ENCODE results near the gene KLK4.

Gene KLK4, protein sequence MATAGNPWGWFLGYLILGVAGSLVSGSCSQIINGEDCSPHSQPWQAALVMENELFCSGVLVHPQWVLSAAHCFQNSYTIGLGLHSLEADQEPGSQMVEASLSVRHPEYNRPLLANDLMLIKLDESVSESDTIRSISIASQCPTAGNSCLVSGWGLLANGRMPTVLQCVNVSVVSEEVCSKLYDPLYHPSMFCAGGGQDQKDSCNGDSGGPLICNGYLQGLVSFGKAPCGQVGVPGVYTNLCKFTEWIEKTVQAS

DNA sequence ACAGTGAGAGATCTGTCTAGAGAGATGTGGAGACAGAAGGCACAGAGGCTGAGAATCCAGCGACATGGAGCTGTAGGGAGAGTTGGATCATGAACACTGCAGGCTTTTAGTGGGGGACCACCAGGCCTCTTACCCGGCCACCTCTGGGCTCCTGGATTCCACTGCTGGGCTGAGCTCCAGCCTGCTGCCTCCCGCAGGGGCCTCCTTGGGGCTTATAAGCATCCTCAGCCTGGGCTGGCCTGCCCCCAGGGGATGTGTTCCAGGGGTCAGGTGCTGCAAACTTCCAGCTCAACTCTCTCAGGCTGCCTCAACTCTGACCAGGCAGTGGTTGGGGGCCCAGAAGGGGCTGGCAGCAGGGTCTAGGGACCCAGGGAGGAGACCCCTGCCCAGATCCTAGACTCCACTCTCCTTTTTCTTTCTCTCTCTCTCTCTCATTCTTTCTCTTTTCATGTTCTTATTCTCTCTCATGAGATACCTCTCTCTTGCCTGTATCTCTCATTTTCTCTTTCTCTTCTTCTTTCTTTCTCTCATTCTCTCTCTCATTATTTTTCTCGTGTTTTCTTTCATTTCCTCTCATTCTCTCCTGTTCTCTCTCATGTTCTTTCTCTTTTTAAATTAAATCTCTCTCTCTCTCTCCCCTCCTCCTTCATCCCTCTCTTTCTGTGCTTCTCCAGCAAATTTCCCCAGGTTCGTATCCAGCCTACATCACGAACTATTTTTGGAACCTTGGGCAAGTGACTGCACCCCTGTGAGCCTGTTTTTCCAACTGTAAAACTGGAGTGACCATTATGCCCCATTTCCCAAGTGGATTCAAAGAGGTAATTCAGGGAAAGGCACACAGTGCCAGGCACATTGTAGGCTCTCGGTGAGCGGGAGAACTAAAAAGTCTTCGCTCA, at the start of gene KLK4:
Gene KLK4, minus strand, starts transcription at position 190 of the 896 bp plus-strand sequence. CDS start 657 bp downstream, outside the sequence.
- no peak for DNase-seq (ENCODE audit: low read depth)

DNA sequence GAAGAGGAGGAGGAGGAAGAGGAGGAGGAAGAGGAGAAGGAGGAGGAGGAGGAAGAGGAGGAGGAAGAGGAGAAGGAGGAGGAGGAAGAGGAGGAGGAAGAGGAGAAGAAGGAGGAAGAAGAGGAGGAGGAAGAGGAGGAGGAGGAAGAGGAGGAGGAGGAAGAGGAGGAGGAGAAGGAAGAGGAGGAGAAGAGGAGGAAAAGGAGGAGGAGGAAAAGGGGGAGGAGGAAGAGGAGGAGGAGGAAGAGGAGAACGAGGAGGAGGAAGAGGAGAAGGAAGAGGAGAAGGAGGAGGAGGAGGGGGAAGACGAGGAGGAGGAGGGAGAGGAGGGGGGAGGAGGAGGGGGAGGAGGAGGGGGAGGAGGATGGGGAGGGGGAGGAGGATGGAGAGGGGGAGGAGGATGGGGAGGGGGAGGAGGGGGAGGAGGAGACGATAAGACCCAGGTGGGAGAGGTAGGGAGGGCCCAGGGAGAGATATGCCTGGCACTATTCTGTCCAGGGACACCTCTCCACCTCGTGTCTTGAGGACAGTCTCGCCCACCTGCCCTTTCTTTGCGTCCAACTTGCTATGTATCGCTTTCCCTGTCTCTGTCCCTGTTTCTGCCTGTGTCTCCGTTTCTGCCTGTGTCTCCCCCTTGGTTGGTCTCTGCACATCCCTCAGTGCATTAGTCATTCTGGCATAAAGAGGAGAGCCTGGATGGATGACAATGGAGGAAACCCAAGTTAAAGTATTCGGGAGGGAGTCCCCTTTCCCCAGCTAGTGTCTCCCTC, 48.7 kb upstream of the KLK4 start:
- DNase-seq (ENCODE audit: low read depth) = no peak

DNA sequence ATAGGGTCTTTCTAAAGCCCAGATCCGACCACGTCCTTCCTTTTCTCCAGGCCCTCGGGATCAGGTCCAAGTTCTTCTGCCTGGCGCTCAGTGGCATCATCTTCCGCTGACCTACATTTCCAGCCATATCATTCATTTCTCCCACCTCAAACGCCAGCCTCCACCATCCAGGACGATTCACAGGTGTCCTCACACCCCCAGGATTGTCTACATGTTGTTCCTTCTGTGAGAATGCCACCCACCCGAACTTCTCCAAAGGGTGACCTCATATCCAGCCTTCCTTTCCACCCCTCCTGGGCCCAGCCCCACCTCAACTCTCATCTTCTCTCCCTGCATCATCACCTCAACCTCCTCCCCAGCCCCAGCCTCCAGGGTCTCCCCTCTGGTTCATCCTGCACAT, 46.4 kb upstream of the KLK4 start:
- no peak for DNase-seq (ENCODE audit: low read depth)

DNA sequence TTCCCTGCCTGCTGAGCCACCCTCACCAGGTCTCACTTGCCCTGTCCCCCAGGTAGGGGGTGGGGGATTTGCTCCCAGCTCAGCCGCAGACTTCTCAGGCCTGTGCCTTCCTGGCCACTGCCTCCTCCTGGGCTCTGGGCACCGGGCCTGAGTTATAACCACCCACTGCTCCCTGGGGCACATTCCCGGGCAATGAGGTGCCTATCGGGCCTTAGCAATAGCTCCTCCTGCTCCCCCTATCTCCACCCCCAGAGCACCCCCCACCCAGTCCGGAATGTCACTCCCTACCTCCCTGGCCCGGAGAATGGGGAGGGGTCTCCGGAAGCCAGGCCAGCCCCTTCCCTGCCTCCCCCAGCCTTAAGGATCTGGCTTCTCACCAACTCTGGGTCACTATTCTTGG, 41.7 kb upstream of the KLK4 start, which contains the start of gene KLK5:
Gene KLK5, minus strand, starts transcription at position 129 of the 400 bp plus-strand sequence. CDS start 381 bp downstream, outside the sequence.
- no peak for DNase-seq (ENCODE audit: low read depth)

DNA sequence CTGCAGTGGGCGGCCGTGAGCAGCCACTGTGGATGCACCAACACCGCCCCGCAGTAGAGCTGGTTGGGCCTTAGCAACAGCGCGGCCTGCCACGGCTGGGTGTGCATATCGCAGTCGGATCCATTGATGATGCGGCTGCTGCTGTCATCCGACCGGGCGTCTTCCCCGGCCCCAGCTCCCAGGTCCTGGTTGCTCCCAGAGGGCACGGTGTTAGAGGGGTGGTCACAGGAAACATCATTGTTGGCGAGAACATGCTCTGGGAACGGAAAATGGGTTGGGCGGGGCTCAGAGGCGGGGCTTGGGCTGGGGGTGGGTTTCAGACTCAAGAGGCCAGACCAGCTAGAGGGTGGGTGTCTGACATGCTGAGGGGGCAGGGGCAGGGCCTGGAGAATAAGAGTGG, 38.7 kb upstream of the KLK4 start:
- DNase-seq (ENCODE audit: low read depth) = no peak

DNA sequence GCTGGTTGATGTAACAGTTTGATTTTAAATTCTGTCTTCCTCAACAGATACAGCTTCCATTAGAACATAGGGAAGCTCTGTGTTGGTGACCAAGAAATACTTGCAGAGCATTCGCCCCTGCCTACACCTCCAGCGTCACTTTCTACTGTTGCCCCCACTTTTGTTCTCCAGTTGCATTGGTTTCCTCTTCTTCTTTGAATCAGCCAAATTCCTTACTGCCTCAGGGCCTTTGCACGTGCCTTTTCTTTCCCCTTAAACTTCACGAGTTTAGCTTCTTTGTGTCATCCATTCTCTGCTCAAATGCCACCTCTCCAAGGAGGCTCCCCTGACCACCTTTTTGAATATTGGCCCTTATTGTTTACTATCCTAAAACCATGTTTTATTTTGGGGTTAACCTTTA, 35.9 kb upstream of the KLK4 start:
- DNase-seq (ENCODE audit: low read depth) = no peak

DNA sequence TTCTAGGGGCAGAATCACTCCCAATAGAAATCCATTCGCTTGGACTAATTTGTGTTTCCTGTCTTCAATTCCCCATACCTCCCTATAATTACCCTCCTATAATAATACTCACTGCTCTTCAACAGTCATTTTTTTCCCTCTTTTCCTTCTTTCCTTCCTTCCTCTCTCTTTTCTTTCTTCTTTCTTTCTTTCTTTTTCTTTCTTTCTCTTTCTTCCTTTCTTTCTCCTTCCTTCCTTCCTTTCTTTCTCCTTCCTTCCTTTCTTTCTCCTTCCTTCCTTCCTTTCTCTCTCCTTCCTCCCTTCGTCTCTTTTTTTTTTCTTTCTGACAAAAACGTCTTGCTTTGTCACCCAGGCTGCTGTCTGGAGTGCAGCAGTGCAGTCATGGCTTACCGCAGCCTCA, 33.6 kb upstream of the KLK4 start:
- DNase-seq (ENCODE audit: low read depth) = no peak

DNA sequence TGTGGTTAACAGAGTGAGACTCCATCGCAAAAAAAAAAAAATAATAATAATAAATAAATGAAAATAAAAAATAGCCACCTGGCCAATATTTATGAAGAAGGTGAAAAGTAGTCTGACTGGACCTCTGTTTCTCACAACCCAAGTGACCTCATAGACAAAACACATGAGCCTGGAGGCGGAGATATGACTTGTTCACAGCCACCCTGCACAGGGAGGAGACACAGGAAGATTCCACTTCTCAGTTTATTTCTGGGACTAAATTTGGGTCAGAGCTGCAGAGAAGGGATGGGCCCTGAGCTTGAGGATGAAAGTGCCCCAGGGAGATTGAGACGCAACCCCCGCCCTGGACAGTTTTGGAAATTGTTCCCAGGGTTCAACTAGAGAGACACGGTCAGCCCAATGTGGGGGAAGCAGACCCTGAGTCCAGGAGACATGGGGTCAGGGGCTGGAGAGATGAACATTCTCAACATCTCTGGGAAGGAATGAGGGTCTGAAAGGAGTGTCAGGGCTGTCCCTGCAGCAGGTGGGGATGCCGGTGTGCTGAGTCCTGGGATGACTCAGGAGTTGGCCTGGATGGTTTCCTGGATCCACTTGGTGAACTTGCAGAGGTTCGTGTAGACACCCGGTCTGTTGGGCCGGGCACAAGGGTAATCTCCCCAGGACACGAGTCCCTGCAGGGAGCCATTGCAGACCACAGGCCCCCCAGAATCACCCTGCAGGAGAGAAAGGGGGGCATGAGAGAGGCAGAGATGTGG, 32.1 kb upstream of the KLK4 start:
- DNase-seq (ENCODE audit: low read depth) = no peak

DNA sequence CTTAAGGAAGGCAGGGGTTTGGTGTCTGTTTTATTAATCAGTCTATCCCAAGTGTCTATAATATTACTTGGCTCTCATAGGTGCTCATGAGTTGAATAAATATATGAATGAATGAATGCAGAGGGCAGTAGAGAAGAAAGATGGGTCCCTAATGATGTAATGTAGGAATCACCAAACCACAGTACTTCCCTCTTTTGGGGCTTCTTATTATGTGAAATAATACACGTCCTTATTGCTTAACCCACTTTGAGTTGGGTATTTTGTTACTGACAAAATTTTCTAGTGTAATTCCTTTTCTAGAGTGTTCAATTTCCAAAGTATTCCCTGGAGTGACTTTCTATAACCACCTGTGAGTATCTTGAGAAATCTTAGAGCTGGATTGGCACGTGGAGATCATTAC, 28.4 kb upstream of the KLK4 start:
- no peak for DNase-seq (ENCODE audit: low read depth)

DNA sequence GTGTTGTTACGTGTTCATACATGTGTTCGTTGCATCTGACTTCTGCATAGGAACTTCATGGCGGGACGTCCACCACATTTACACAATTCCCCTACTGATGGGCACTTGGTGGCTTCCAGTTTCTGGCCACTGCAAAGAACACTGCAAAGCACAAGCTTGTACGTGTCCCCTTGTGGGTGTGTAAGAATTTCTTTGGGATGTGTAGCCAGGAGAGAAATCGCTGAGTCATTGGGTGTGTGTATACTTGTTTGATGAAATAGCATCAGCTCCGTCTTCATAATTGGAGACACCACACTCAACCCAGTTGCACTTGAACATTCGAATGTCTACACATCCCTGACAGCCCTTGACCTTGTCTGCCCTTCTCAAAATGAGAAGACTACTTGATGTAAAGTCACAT, 22.4 kb upstream of the KLK4 start:
- DNase-seq (ENCODE audit: low read depth) = no peak

DNA sequence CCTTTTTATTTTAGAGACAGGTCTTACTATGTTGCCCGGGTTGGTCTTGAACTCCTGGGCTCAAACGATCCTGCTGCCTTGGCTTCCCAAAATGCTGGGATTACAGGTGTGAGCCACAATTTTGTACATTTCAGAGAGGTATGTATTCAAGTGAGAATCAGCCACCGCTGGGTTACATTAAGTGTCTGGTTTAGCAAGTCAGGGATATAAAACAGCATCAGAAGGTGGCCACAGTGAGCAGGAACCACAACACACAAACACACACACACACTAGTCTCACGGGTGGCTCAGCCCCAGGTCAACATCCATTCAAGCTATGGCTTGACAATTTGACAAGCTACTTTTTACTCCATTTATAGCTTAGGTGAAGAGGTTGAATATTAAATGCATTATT, 21.5 kb upstream of the KLK4 start:
- no peak for DNase-seq (ENCODE audit: low read depth)

DNA sequence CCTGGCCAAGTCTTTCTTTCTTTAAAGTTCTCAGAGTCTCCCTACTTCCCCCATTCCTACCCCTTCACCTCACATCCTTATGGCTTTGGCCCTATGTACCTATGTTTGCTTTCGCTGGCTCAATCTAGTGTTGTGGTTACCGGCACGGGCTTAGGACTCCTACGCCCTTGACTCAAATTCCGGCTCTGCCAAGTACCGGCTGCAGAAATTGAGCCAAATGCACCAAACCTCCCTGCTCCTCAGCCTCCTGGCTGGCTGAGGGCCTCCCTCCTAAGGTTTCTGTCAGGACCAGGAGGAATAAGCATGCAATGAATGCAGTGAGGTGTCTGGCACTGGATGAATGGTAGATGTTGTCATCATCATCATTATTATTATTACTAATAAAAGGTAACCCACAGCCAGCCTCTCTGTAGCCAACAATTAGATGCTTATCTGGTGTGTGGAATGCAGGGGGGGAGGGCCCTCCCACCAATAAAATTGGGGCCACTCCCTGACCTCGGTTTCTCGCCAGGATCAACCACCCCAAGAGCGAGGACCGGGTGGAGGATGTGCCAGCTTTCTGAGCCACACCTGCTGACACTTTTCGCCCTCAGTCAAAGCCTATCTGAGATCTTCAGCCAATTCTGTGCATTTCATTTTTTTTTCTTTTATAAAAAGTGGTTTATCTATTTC, 21.0 kb upstream of the KLK4 start:
- no peak for DNase-seq (ENCODE audit: low read depth)

DNA sequence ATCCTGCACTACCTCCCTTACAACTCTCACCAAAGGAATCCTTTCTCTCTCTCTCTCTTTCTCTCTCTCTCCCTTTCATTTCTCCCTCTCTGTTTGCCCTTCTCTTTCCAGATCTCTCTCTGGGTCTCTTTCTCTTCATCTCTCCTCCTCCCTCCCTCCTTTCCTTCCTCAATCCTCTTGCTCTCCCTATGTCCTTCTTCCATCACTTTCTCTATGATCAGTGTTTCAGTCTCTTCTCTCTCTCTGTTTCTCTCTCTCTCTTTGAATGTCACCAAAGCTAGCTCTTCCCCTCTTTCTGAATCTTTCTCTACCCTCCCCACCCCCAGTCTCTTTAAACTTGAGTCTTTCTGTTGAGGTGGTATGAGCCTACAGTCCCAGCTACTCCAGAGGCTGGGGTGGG, 19.8 kb upstream of the KLK4 start:
- DNase-seq (ENCODE audit: low read depth) = no peak

DNA sequence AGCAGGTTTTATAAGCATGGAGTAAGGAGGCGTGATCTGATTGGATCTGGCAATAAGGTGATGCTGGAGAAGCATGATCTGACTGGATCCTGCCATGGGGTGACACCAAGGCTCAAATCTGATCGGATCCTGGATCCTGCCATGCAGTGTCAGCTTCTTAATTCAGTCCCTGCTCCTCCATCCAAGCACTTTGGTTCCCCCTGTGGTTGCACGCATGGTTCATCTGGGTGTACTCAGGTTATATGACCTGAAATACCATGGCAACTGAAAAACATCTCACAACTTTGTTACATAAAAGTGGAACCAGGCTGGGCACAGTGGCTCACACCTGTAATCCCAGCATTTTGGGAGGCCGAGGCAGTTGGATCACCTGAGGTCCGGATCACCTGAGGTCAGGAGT, 17.6 kb upstream of the KLK4 start:
- no peak for DNase-seq (ENCODE audit: low read depth)

DNA sequence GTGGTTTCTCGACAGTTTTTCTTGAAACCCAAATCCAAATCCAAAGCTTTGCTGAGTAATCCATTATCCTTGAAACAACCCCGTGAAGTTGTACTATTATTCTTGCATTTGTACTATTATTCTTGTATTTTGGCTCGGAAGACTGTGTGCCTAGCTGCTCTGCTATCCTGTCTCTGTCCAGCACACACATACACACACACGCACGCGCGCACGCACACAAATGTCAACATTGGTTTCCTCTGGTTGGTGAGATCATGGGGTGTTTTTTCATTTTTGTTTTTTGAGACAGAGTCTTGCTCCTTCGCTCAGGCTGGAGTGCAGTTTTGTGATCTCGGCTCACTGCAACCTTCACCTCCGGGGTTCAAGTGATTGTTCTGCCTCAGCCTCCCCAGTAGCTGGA, 14.9 kb upstream of the KLK4 start:
- DNase-seq (ENCODE audit: low read depth) = no peak

DNA sequence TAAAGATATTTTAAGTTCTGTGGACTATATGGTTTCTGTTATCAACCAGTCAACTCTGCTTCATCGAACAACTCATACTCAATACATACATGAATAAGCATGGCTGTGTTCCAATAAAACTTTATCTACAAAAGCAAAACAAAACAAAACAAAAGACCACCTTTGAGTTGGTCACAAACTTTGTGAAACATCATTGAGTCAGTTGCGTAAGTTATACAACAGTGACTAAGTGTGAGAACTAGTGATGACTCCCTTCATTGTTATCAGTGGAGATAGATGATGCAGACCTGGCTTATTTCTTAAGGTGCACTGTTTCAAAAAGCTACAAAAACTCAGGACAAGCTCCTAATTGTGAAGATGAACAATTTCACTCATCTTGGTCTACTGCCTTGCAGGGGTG, 14.5 kb upstream of the KLK4 start:
- no peak for DNase-seq (ENCODE audit: low read depth)

DNA sequence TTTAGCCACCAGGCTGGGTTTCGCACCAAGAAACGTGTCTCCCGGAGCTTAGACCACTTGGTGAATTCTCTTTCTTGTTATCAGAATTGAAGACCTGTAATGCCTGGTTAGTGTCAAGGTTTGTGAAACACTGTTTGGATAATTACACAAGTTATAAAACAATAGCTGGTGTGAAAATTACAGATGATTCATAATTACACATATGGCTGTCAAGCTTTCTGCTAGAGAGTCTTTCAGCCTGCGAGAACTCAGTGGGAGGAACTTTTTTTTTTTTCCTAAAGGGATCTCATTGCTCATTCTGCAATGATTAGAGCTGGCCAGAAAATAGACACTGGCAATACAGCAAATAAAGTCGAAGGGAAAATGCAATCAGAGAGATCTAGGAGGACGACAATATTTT, 13.4 kb upstream of the KLK4 start:
- DNase-seq (ENCODE audit: low read depth) = no peak

DNA sequence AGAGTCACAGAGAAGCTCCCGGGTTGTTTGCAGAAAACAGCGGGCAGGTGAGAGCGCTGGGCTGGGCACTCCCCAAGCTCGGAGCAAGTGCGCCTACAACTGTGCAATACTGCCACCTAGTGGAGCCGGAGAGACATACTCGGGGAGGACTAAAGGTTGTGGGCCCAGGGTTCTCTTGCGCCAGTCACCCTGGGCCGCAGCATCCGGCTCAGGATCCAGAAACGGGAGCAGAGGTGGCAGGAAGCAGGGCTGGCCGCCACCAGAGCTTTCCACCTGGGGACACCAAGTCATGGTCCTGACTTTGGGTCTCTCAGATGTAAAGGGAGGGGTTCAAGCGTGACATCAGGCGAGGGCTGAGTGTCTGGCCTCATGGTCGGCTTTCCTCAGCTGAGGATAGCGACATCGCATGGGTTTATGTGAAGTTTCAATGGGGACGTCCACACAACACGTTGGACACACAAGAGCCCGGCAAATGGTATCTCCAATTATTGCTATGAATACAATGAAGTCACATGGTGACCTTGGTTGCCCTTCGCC, 11.2 kb upstream of the KLK4 start:
- DNase-seq (ENCODE audit: low read depth) = peak; percentile 49

DNA sequence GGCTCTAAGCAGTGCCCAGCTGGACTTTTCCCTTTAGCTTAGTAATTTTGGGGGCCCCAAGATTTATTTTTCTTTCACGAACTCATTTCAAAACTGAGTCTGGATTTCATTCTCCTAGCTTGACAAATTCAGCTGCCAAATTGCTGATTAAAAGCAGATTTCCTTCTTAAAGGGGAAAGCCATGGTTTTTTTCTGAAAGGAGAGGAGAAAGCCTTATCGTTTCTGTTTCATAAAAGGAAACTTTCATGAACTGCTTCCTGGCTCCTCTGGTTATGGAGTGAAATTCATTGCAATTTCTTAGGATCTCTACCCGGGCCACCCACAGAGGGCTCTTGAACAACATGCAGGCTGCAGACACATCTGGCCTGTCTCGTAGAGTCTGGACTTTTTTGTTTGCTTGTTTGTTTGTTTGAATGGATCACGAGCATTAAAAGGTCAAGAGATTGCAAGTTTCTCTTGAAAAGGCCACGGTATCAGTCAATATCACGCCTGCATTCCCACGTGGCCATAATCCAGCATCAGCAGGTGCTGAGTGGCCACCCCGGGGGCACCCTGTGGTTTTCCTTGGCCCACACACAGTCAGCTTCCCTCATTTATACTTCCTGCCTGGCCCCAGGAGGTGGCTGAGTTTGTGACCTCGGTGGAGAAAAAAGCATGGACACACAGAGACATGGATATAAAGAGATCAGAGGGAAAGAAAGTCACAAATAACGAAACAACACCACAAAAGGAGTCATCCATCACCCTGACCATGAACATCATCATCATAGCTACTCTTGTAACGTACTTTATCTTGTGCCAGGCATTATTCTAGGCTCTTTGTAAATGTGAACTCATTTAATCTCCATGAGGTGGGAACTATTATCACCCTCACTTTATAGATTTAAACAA, 10.5 kb upstream of the KLK4 start:
- no peak for DNase-seq (ENCODE audit: low read depth)

DNA sequence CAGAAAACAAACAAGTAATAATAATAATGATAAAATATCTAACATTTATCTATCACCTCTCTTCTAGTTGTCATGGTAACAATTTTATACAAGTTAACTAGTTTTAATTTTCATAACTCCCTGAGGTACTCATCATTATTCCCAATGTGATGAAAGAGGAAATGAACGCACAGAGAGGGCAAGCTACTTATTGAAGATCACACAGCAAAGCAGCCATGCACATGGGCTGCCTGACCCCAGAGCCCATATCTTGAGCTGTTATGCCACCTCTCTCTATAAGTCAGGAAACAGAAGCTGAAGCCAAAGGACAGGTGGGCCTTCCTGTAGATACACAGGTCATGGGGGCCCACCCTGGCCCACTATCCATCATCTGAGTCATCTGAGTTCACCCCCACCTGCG, 4.9 kb upstream of the KLK4 start:
- no peak for DNase-seq (ENCODE audit: low read depth)

Measured in HS-5 (cell line).